Gastroesophageal sphincter (tissue), 4 donors: Measurements from ENCODE around the gene IL25. TPM values are rescaled to one million over a fixed set of nuclear protein-coding genes. Genes with fewer than 3 reads are reported as not detected.
"Not testable (repeated sequence)": the region's sequence is repeated elsewhere in the genome, so short reads cannot be mapped to it uniquely, and the experiment has no call there.

Experiments used
- ATAC-seq: fragments of 150-250 bp; one replicate; pipeline ENCODE4 v1.9.1; 2016; ENCODE audit warnings: mild to moderate bottlenecking, moderate library complexity
- H3K27ac ChIP-seq, 4 donors: fragments of 200-600 bp; sonication (generic) in 3 of 4; 1 replicate in 3 of 4; 2 replicates in 1 of 4; pipeline ENCODE4 v1.5.1; 2016 to 2019
- H3K27me3 ChIP-seq: fragments of 200-600 bp; sonication (generic); one replicate; pipeline ENCODE4 v1.5.1; 2019
- H3K36me3 ChIP-seq, 2 donors: fragments of 200-600 bp; sonication (generic); one replicate each; pipeline ENCODE4 v1.5.1; 2019; ENCODE audit warnings: control low read depth in 1 of 2
- H3K4me1 ChIP-seq, 3 donors: fragments of 200-600 bp; sonication (generic); 1 replicate in 2 of 3; 2 replicates in 1 of 3; pipeline ENCODE4 v1.5.1; 2016 to 2019; ENCODE audit warnings: control low read depth in 2 of 3
- H3K4me3 ChIP-seq, 2 donors: fragments of 200-600 bp; sonication (generic); one replicate each; pipeline ENCODE4 v1.5.1; 2019; ENCODE audit warnings: mild to moderate bottlenecking in 1 of 2, moderate library complexity in 1 of 2
- H3K9me3 ChIP-seq, 3 donors: fragments of 200-600 bp; sonication (generic); one replicate each; pipeline ENCODE4 v1.5.1; 2017 to 2019; ENCODE audit warnings: control low read depth in 2 of 3
- EP300 ChIP-seq: sonication (generic); formaldehyde crosslinking; IDR thresholded peaks from one replicate; pipeline ENCODE4 v1.6.1; 2017; ENCODE audit warnings: antibody characterized with exemption, mild to moderate bottlenecking
- POLR2A ChIP-seq, 2 donors: fragments of 450-650 bp; IDR thresholded peaks; one replicate each; pipeline ENCODE4 v1.6.1; 2017; ENCODE audit warnings: antibody characterized with exemption in 2 of 2, mild to moderate bottlenecking in 2 of 2, moderate library complexity in 1 of 2
- POLR2AphosphoS5 ChIP-seq: sonication (generic); formaldehyde crosslinking; IDR thresholded peaks from one replicate; pipeline ENCODE4 v1.6.1; 2017; ENCODE audit warnings: antibody characterized with exemption
- WGBS, 2 donors: methylation state at CpG; one replicate each; pipeline ENCODE4 v1.1.5; 2018; ENCODE audit warnings: low coverage in 1 of 2; 5-methylcytosine and 5-hydroxymethylcytosine counted together
- total RNA-seq, 4 donors: library from RNA; depleted of rRNA; stranded (reverse); fragments of >200 nt; gene quantifications; one replicate each; pipeline ENCODE4 v1.1.0, GENCODE V29; 2016
- TF ChIP-seq, protein P1 (sequence below), 4 experiments: fragments of 200-600 bp in 2 of 4; fragments of 450-650 bp in 2 of 4; sonication (generic) in 1 of 4; IDR thresholded peaks; one replicate each; pipeline ENCODE4 v1.5.1; 2017 to 2019; ENCODE audit warnings: antibody characterized with exemption in 4 of 4, mild to moderate bottlenecking in 2 of 4, moderate library complexity in 2 of 4

Gene IL25
- total RNA-seq, 4 donors from 2014 or later = not detected

DNA sequence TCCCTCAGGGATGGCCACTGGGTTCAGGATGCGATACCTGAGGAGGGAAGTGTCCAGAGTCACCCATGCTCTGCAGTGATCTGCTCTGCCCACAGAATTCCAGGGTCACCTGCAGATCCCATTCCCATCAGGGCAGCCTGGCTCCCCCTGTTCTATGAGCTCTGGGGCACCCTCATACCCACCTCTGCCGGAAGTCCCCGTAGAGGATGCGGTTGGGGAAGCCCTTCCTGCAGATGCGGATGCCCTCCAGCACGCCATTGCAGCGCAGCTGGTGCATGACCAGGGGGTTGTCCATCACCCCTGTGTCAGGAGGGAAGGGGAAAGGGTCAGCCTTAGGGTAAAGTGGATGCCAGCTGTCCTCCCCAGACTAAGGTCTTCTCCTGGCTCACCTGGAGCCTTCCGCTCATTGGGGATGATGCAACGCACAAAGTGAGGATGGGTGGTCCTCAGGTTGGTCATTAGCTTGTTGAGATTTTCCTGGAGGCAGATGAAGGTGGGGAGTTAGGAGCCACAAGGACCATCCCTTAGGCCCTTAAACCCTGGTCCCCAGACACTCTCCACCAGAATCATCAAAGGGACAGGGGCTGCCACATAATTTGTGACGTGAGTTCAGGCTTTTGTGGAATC lies 24.3 kb downstream of the IL25 start:
- TF ChIP-seq, protein P1, sequence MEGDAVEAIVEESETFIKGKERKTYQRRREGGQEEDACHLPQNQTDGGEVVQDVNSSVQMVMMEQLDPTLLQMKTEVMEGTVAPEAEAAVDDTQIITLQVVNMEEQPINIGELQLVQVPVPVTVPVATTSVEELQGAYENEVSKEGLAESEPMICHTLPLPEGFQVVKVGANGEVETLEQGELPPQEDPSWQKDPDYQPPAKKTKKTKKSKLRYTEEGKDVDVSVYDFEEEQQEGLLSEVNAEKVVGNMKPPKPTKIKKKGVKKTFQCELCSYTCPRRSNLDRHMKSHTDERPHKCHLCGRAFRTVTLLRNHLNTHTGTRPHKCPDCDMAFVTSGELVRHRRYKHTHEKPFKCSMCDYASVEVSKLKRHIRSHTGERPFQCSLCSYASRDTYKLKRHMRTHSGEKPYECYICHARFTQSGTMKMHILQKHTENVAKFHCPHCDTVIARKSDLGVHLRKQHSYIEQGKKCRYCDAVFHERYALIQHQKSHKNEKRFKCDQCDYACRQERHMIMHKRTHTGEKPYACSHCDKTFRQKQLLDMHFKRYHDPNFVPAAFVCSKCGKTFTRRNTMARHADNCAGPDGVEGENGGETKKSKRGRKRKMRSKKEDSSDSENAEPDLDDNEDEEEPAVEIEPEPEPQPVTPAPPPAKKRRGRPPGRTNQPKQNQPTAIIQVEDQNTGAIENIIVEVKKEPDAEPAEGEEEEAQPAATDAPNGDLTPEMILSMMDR (IDR thresholded peaks at IDR 0.05) = no peak
- TF ChIP-seq EP300 (no peak), POLR2AphosphoS5 (no peak), POLR2A (IDR thresholded peaks at IDR 0.05) (no peak)
- H3K36me3 ChIP-seq = no peaks in the 10 kb centered on the region
- no peaks in the 10 kb centered on the region for H3K9me3 ChIP-seq
- H3K27me3 ChIP-seq = peaks cover 2% of the 10 kb centered on the region
- no peak overlapping the region for H3K27ac ChIP-seq
- WGBS, 2 donors = 83% methylated on average over 3 of the region's 10 CpGs; no CpG with 5 or more reads in 1 of the 2 donors
- no peaks in the 10 kb centered on the region for H3K4me1 ChIP-seq
- no peak overlapping the region for H3K4me3 ChIP-seq
- ATAC-seq = no peak

DNA sequence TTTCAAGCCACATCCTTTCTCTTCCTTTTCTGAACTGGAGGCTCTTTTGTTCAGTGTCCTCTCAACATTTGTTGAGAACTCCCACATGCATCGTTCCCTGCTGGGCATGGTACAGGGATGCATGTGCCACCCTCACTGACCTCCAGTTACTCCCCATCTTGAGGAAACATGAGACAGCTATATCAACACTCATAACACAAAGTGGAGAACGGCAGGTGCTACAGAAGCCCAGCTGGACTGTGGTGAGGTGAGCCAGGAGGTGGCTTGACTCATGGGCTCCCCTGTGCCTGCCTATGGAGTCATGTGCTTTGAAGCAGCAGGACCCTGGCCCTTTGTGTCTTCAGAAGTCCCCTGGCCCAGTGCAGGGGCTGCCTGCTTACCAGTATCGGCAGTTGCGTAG lies 25.7 kb downstream of the IL25 start:
- Histone ChIP-seq H3K27me3 (peaks cover 15% of the 10 kb centered on the region), H3K36me3 (no peaks in the 10 kb centered on the region), H3K9me3 (no peaks in the 10 kb centered on the region), H3K4me1 (no peaks in the 10 kb centered on the region), H3K27ac (no peak overlapping the region), H3K4me3 (no peak overlapping the region)
- 100% methylated on average over 2 of the region's 4 CpGs; no CpG with 5 or more reads in 1 of the 2 donors for WGBS, 2 donors
- no peak for ATAC-seq
- TF ChIP-seq POLR2A (IDR thresholded peaks at IDR 0.05) = no peak
- TF ChIP-seq EP300 = no peak
- no peak for TF ChIP-seq POLR2AphosphoS5
- TF ChIP-seq, protein P1 (IDR thresholded peaks at IDR 0.05) = no peak

- Histone ChIP-seq H3K27ac (no peak overlapping the region), H3K36me3 (no peaks in the 10 kb centered on the region), H3K9me3 (no peaks in the 10 kb centered on the region), H3K4me1 (no peaks in the 10 kb centered on the region), H3K4me3 (no peak overlapping the region), H3K27me3 (peaks cover 20% of the 10 kb centered on the region)
- no peak for ATAC-seq
- 100% methylated on average over 2 of the region's 3 CpGs; no CpG with 5 or more reads in 1 of the 2 donors for WGBS, 2 donors
- TF ChIP-seq POLR2A (IDR thresholded peaks at IDR 0.05) (no peak), POLR2AphosphoS5 (no peak), EP300 (no peak)
- TF ChIP-seq, protein P1 (IDR thresholded peaks at IDR 0.05) = no peak
Observed at GRCh38 chr14:23399136-23399535, 26.5 kb downstream of the IL25 start.

- Histone ChIP-seq H3K36me3 (no peaks in the 10 kb centered on the region), H3K27ac (no peak overlapping the region), H3K4me1 (no peaks in the 10 kb centered on the region), H3K27me3 (peaks cover 24% of the 10 kb centered on the region), H3K9me3 (no peaks in the 10 kb centered on the region), H3K4me3 (no peak overlapping the region)
- WGBS, 2 donors = 60% methylated on average over 1 of the region's 6 CpGs; no CpG with 5 or more reads in 1 of the 2 donors
- no peak for TF ChIP-seq POLR2A (IDR thresholded peaks at IDR 0.05)
- TF ChIP-seq, protein P1 (IDR thresholded peaks at IDR 0.05) = no peak
- no peak for TF ChIP-seq POLR2AphosphoS5
- no peak for TF ChIP-seq EP300
- no peak for ATAC-seq
Observed at GRCh38 chr14:23399591-23399990, 27.0 kb downstream of the IL25 start.

DNA sequence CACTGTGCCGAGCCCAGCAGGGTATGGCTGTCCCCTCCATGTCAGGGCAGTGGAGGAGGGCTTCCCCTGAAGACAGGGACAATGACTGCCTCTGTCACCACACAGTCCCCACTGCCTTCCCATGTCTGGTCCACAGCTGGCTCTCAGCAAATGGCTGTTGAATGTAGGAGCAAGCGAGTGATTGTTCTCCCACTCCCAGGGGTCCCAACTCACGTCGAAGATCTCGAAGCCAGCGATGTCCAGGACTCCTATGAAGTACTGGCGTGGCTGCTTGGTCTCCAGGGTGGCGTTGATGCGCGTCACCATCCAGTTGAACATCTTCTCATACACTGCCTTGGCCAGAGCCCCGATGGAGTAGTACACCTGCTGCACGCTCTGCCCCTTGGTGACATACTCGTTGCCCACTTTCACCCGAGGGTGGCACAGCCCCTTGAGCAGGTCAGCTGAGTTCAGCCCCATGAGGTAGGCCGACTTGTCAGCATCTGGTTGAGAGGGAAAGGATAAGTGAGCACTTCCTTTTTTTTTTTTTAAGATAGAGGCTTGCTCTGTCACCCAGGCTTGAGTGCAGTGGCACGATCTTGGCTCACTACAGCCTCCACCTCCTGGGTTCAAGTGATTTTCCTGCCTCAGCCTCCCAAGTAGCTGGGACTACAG lies 28.0 kb downstream of the IL25 start:
- H3K4me1 ChIP-seq, H3K9me3 ChIP-seq, H3K4me3 ChIP-seq, H3K27ac ChIP-seq, ATAC-seq, H3K36me3 ChIP-seq: not testable (repeated sequence)
- peaks cover 34% of the 10 kb centered on the region for H3K27me3 ChIP-seq
- WGBS, 2 donors = 79 to 92% methylated on average over 3 to 11 of the region's 16 CpGs
